ENCODE measurements around the gene SLC35F4.
A peak's percentile ranks its signal among the peaks of the same experiment; 100 is the strongest.
"Not testable (repeated sequence)": the region's sequence is repeated elsewhere in the genome, so short reads cannot be mapped to it uniquely, and the experiment has no call there.

The SLC35F4 gene

GRCh38 chr14:57725399-57726077, 140.4 kb downstream of the SLC35F4 start:
- peak; percentile 76 for DNase-seq (ENCODE audit: low read depth)

GRCh38 chr14:57722141-57722540, 143.8 kb downstream of the SLC35F4 start:
- not testable (repeated sequence) for DNase-seq (ENCODE audit: low read depth)

- no peak for DNase-seq (ENCODE audit: low read depth)
These were observed 151.4 kb downstream of the SLC35F4 start for GRCh38 chr14:57714487-57714931.

- no peak for DNase-seq (ENCODE audit: low read depth)
These were observed 153.2 kb downstream of the SLC35F4 start for GRCh38 chr14:57712698-57713097.

GRCh38 chr14:57712102-57712501, 153.8 kb downstream of the SLC35F4 start:
- DNase-seq (ENCODE audit: low read depth): no peak

GRCh38 chr14:57709909-57710308, 156.0 kb downstream of the SLC35F4 start:
- no peak for DNase-seq (ENCODE audit: low read depth)

- DNase-seq (ENCODE audit: low read depth): not testable (repeated sequence)
These were observed 156.8 kb downstream of the SLC35F4 start for GRCh38 chr14:57709086-57709485.

GRCh38 chr14:57707219-57707618, 158.7 kb downstream of the SLC35F4 start:
- no peak for DNase-seq (ENCODE audit: low read depth)

- DNase-seq (ENCODE audit: low read depth): no peak
These were observed 161.1 kb downstream of the SLC35F4 start for GRCh38 chr14:57704763-57705162.

- no peak for DNase-seq (ENCODE audit: low read depth)
These were observed 165.9 kb downstream of the SLC35F4 start for GRCh38 chr14:57699947-57700346.

- peak; percentile 63 for DNase-seq (ENCODE audit: low read depth)
These were observed 173.2 kb downstream of the SLC35F4 start for GRCh38 chr14:57692671-57693070.

- DNase-seq (ENCODE audit: low read depth): no peak
These were observed 178.5 kb downstream of the SLC35F4 start for GRCh38 chr14:57687416-57687815.

GRCh38 chr14:57686304-57686703, 179.6 kb downstream of the SLC35F4 start:
- no peak for DNase-seq (ENCODE audit: low read depth)

- no peak for DNase-seq (ENCODE audit: low read depth)
These were observed 194.9 kb downstream of the SLC35F4 start for GRCh38 chr14:57671021-57671420.

GRCh38 chr14:57660208-57660607, 205.7 kb downstream of the SLC35F4 start:
- DNase-seq (ENCODE audit: low read depth): no peak

GRCh38 chr14:57659052-57659451, 206.8 kb downstream of the SLC35F4 start:
- DNase-seq (ENCODE audit: low read depth): no peak

- DNase-seq (ENCODE audit: low read depth): peak; percentile 21
These were observed 208.4 kb downstream of the SLC35F4 start for GRCh38 chr14:57657487-57657886.

GRCh38 chr14:57656853-57657252, 209.0 kb downstream of the SLC35F4 start:
- DNase-seq (ENCODE audit: low read depth): no peak

- DNase-seq (ENCODE audit: low read depth): no peak
These were observed 213.1 kb downstream of the SLC35F4 start for GRCh38 chr14:57652769-57653168.

GRCh38 chr14:57641776-57642175, 224.1 kb downstream of the SLC35F4 start:
- DNase-seq (ENCODE audit: low read depth): no peak

GRCh38 chr14:57640036-57640435, 225.9 kb downstream of the SLC35F4 start:
- DNase-seq (ENCODE audit: low read depth): no peak

- no peak for DNase-seq (ENCODE audit: low read depth)
These were observed 228.0 kb downstream of the SLC35F4 start for GRCh38 chr14:57637901-57638300.

GRCh38 chr14:57634335-57634734, 231.6 kb downstream of the SLC35F4 start:
- no peak for DNase-seq (ENCODE audit: low read depth)

GRCh38 chr14:57632649-57633048, 233.2 kb downstream of the SLC35F4 start:
- no peak for DNase-seq (ENCODE audit: low read depth)

All from amniotic epithelial cell (primary cell).